Activated B cell treated with CpG ODN at 0.5 μM for 24 hours (primary cell): ENCODE results near the gene EMX1. TPM values are rescaled to one million over a fixed set of nuclear protein-coding genes. Genes with fewer than 3 reads are reported as not detected.

Experiments used
- ATAC-seq: fragments of 200-7000 bp; cut with Tn5 transposase; one replicate; pipeline ENCODE4 v1.10.0; 2021; ENCODE audit warnings: low read depth, mild to moderate bottlenecking, moderate library complexity
- CTCF ChIA-PET: fragments of 350-600 bp; sonication (Branson Sonifier 250); formaldehyde crosslinking; loops from one replicate; lab custom pipeline; 2021; ENCODE audit warnings: antibody characterized with exemption; lab: Charles Lee
- POLR2A ChIA-PET: fragments of 350-600 bp; sonication (Branson Sonifier 250); formaldehyde crosslinking; loops from one replicate; lab custom pipeline; 2021; ENCODE audit warnings: antibody characterized with exemption; lab: Charles Lee
- DNase-seq: peaks from one replicate; pipeline ENCODE4 v3.0.0; 2022
- H3K27ac Mint-ChIP-seq: one replicate; pipeline ENCODE4 v1.8.0; 2020; ENCODE audit warnings: mixed read lengths
- H3K27me3 Mint-ChIP-seq: one replicate; pipeline ENCODE4 v1.8.0; 2021; ENCODE audit warnings: mixed read lengths
- H3K36me3 Mint-ChIP-seq: one replicate; pipeline ENCODE4 v1.8.0; 2021; ENCODE audit warnings: low read depth, mixed read lengths
- H3K4me1 Mint-ChIP-seq: one replicate; pipeline ENCODE4 v1.8.0; 2021; ENCODE audit warnings: mixed read lengths
- H3K4me3 Mint-ChIP-seq: one replicate; pipeline ENCODE4 v1.8.0; 2020; ENCODE audit warnings: mild to moderate bottlenecking, mixed read lengths
- H3K9me3 Mint-ChIP-seq: one replicate; pipeline ENCODE4 v1.8.0; 2020; ENCODE audit warnings: mixed read lengths
- CTCF ChIP-seq: fragments of 200-600 bp; IDR thresholded peaks from one replicate; pipeline ENCODE4 v1.8.0; 2022; ENCODE audit warnings: antibody characterized with exemption, mild to moderate bottlenecking
- intact Hi-C: fragments of 100-400 bp; cut with micrococcal nuclease; formaldehyde crosslinking; loops from one replicate; pipeline ENCODE4 v1.15.1; 2024
- total RNA-seq: library from RNA; stranded (reverse); gene quantifications from 2 replicates; pipeline ENCODE4 v1.2.3, GENCODE V29; 2022

The EMX1 gene
- total RNA-seq, 1 donor from 2014 or later, result 0.22 TPM

- intact Hi-C loops, result loop anchor here (2.0 to 5.0 kb wide), 4 partner anchors 155 to 769 kb away; partner anchors contain the start of genes CYP26B1, EGR4, RAB11FIP5 and SFXN5
- H3K9me3 Mint-ChIP-seq, result no peaks in the 10 kb centered on the region
- no peak for TF ChIP-seq CTCF
- peak overlapping the region; percentile 81 for H3K4me3 Mint-ChIP-seq
- H3K27ac Mint-ChIP-seq, result no peak overlapping the region
- CTCF ChIA-PET, result no interaction called here
- ATAC-seq, result peak; percentile 50
- DNase-seq, result peak; percentile 48
- peaks cover 35% of the 10 kb centered on the region for H3K4me1 Mint-ChIP-seq
- peaks cover 65% of the 10 kb centered on the region for H3K27me3 Mint-ChIP-seq
- H3K36me3 Mint-ChIP-seq, result no peaks in the 10 kb centered on the region
- POLR2A ChIA-PET, result interaction anchor here (1.8 kb wide), 1 partner anchor 317 kb away, joined by 5 read pairs; the partner anchor contains the start of genes CCT7 and PRADC1
These were observed 1.2 kb upstream of the EMX1 start for GRCh38 chr2:72915907-72916742.

GRCh38 chr2:72916743-72917137 lies 579 bp upstream of the EMX1 start:
- H3K4me3 Mint-ChIP-seq, result peak overlapping the region; percentile 81
- intact Hi-C loops, result loop anchor here (2.0 to 5.0 kb wide), 4 partner anchors 154 to 769 kb away; partner anchors contain the start of genes CYP26B1, EGR4, RAB11FIP5 and SFXN5
- ChIA-PET POLR2A (interaction anchor here (1.8 kb wide), 1 partner anchor 317 kb away, joined by 5 read pairs; the partner anchor contains the start of genes CCT7 and PRADC1), CTCF (interaction anchor here (1.3 kb wide), 1 partner anchor 24 kb away, joined by 4 read pairs; no protein-coding TSS in a partner anchor)
- H3K27ac Mint-ChIP-seq, result no peak overlapping the region
- ATAC-seq (no peak), DNase-seq (peak; percentile 30)
- peaks cover 35% of the 10 kb centered on the region for H3K4me1 Mint-ChIP-seq
- H3K9me3 Mint-ChIP-seq, result no peaks in the 10 kb centered on the region
- no peaks in the 10 kb centered on the region for H3K36me3 Mint-ChIP-seq
- TF ChIP-seq CTCF, result no peak
- H3K27me3 Mint-ChIP-seq, result peaks cover 64% of the 10 kb centered on the region

- H3K9me3 Mint-ChIP-seq, result no peaks in the 10 kb centered on the region
- ChIA-PET CTCF (interaction anchor here (1.3 kb wide), 1 partner anchor 25 kb away, joined by 4 read pairs; no protein-coding TSS in a partner anchor), POLR2A (interaction anchor here (1.8 kb wide), 1 partner anchor 315 kb away, joined by 5 read pairs; the partner anchor contains the start of genes CCT7 and PRADC1)
- H3K36me3 Mint-ChIP-seq, result no peaks in the 10 kb centered on the region
- peaks cover 35% of the 10 kb centered on the region for H3K4me1 Mint-ChIP-seq
- H3K27me3 Mint-ChIP-seq, result peaks cover 67% of the 10 kb centered on the region
- ATAC-seq (no peak), DNase-seq (peak; percentile 26)
- intact Hi-C loops, result loop anchor here (2.0 to 5.0 kb wide), 4 partner anchors 153 to 771 kb away; partner anchors contain the start of genes CYP26B1, EGR4, RAB11FIP5 and SFXN5
- no peak overlapping the region for H3K27ac Mint-ChIP-seq
- no peak for TF ChIP-seq CTCF
- peak overlapping the region; percentile 57 for H3K4me3 Mint-ChIP-seq
These were observed 696 bp downstream of the EMX1 start for GRCh38 chr2:72917877-72918553.

- ChIA-PET POLR2A (interaction anchor here (0.7 kb wide), 1 partner anchor 10 kb away, joined by 6 read pairs; no protein-coding TSS in a partner anchor), CTCF (no interaction called here)
- no peak for TF ChIP-seq CTCF
- H3K4me1 Mint-ChIP-seq, result peaks cover 36% of the 10 kb centered on the region
- no peaks in the 10 kb centered on the region for H3K9me3 Mint-ChIP-seq
- no peak overlapping the region for H3K4me3 Mint-ChIP-seq
- intact Hi-C loops, result loop anchor here (5.0 kb wide), 3 partner anchors 193 to 772 kb away; partner anchors contain the start of genes CYP26B1, EGR4 and RAB11FIP5
- peaks cover 63% of the 10 kb centered on the region for H3K27me3 Mint-ChIP-seq
- H3K36me3 Mint-ChIP-seq, result no peaks in the 10 kb centered on the region
- DNase-seq (no peak), ATAC-seq (no peak)
- no peak overlapping the region for H3K27ac Mint-ChIP-seq
These were observed 2.3 kb downstream of the EMX1 start for GRCh38 chr2:72919414-72920317.
